ENCODE results near the gene SIAH1. TPM values are rescaled to one million over a fixed set of nuclear protein-coding genes. Genes with fewer than 3 reads are reported as not detected.
"Not testable (repeated sequence)": the region's sequence is repeated elsewhere in the genome, so short reads cannot be mapped to it uniquely, and the experiment has no call there.

SIAH1 gene
- polyA plus RNA-seq, 1 donor (not counting 4 experiments of a cell fraction or from before 2014, with no cell fraction given): 19.0 TPM

GRCh38 chr16:48317026-48317425, 68.2 kb downstream of the SIAH1 start:
- Histone ChIP-seq H3K4me3 (ENCODE audit: control insufficient read depth in 2 of 3, extremely low read depth in 1 of 3, insufficient read depth in 2 of 3, low read depth in 1 of 3, low read length in 3 of 3) (no peak overlapping the region), H3K4me1 (ENCODE audit: control insufficient read depth, extremely low read depth, insufficient read depth, low read length) (peaks cover 3% of the 10 kb centered on the region), H2AFZ (ENCODE audit: control insufficient read depth, low read length) (no peak overlapping the region), H3K4me2 (ENCODE audit: control insufficient read depth, extremely low read depth, insufficient read depth, low read depth, low read length) (no peak overlapping the region), H3K27me3 (ENCODE audit: control insufficient read depth, extremely low read depth, insufficient read depth, low read length) (no peaks in the 10 kb centered on the region), H3K27ac (ENCODE audit: control insufficient read depth, insufficient read depth, low read length) (no peak overlapping the region), H3K9me3 (ENCODE audit: control insufficient read depth, low read depth, low read length) (no peaks in the 10 kb centered on the region), H3K79me2 (ENCODE audit: control insufficient read depth, insufficient read depth, low read length) (peaks cover 3% of the 10 kb centered on the region), H4K20me1 (ENCODE audit: control insufficient read depth, extremely low read depth, insufficient read depth, low read length) (no peaks in the 10 kb centered on the region), H3K36me3 (ENCODE audit: control insufficient read depth in 2 of 2, extremely low read depth in 1 of 2, insufficient read depth in 2 of 2, low read length in 2 of 2) (peaks cover 1 to 4% of the 10 kb centered on the region in 2 experiments), H3K9ac (ENCODE audit: control insufficient read depth, extremely low read depth, insufficient read depth, low read length) (no peak overlapping the region), H3K9me1 (ENCODE audit: control insufficient read depth, extremely low read depth, insufficient read depth, low read length) (no peaks in the 10 kb centered on the region)
- TF ChIP-seq CTCF (optimal IDR thresholded peaks at IDR 0.05 in 1 of 3, IDR thresholded peaks at IDR 0.05 in 1 of 3, conservative IDR thresholded peaks at IDR 0.05 in 1 of 3; ENCODE audit: extremely low read depth in 1 of 3, insufficient read depth in 2 of 3, low read length in 3 of 3): no peak
- TF ChIP-seq EZH2 (IDR thresholded peaks at IDR 0.05; ENCODE audit: low read length): no peak
- dilution Hi-C loops (cut with MboI; ENCODE audit: extremely low pct_ligation_motif_present, low sequenced_read_pairs): no loop called here
- no peak for DNase-seq (ENCODE audit: low read depth, low spot score)
- FAIRE-seq: no peak

GRCh38 chr16:48313905-48314304, 71.3 kb downstream of the SIAH1 start:
- H3K4me3 ChIP-seq (ENCODE audit: control insufficient read depth in 2 of 3, extremely low read depth in 1 of 3, insufficient read depth in 2 of 3, low read depth in 1 of 3, low read length in 3 of 3); DNase-seq (ENCODE audit: low read depth, low spot score); dilution Hi-C loops (cut with MboI; ENCODE audit: extremely low pct_ligation_motif_present, low sequenced_read_pairs); H2AFZ ChIP-seq (ENCODE audit: control insufficient read depth, low read length); H3K79me2 ChIP-seq (ENCODE audit: control insufficient read depth, insufficient read depth, low read length); H3K27me3 ChIP-seq (ENCODE audit: control insufficient read depth, extremely low read depth, insufficient read depth, low read length); FAIRE-seq; H3K4me2 ChIP-seq (ENCODE audit: control insufficient read depth, extremely low read depth, insufficient read depth, low read depth, low read length); H3K27ac ChIP-seq (ENCODE audit: control insufficient read depth, insufficient read depth, low read length); H3K9me1 ChIP-seq (ENCODE audit: control insufficient read depth, extremely low read depth, insufficient read depth, low read length); H4K20me1 ChIP-seq (ENCODE audit: control insufficient read depth, extremely low read depth, insufficient read depth, low read length); H3K4me1 ChIP-seq (ENCODE audit: control insufficient read depth, extremely low read depth, insufficient read depth, low read length); H3K9me3 ChIP-seq (ENCODE audit: control insufficient read depth, low read depth, low read length); H3K36me3 ChIP-seq (ENCODE audit: control insufficient read depth in 2 of 2, extremely low read depth in 1 of 2, insufficient read depth in 2 of 2, low read length in 2 of 2); H3K9ac ChIP-seq (ENCODE audit: control insufficient read depth, extremely low read depth, insufficient read depth, low read length): not testable (repeated sequence)

GRCh38 chr16:48310908-48311641, 74.1 kb downstream of the SIAH1 start:
- H2AFZ ChIP-seq (ENCODE audit: control insufficient read depth, low read length): no peak overlapping the region
- no peak overlapping the region for H3K4me3 ChIP-seq (ENCODE audit: control insufficient read depth in 2 of 3, extremely low read depth in 1 of 3, insufficient read depth in 2 of 3, low read depth in 1 of 3, low read length in 3 of 3)
- TF ChIP-seq CTCF (optimal IDR thresholded peaks at IDR 0.05 in 1 of 3, IDR thresholded peaks at IDR 0.05 in 1 of 3, conservative IDR thresholded peaks at IDR 0.05 in 1 of 3; ENCODE audit: extremely low read depth in 1 of 3, insufficient read depth in 2 of 3, low read length in 3 of 3) (no peak), EZH2 (IDR thresholded peaks at IDR 0.05; ENCODE audit: low read length) (no peak)

More at GRCh38 chr16:48310908-48311641, 74.1 kb downstream of the SIAH1 start:
- FAIRE-seq (no peak), DNase-seq (ENCODE audit: low read depth, low spot score) (no peak)
- Histone ChIP-seq H3K9me1 (ENCODE audit: control insufficient read depth, extremely low read depth, insufficient read depth, low read length) (no peaks in the 10 kb centered on the region), H3K27ac (ENCODE audit: control insufficient read depth, insufficient read depth, low read length) (no peak overlapping the region), H4K20me1 (ENCODE audit: control insufficient read depth, extremely low read depth, insufficient read depth, low read length) (no peaks in the 10 kb centered on the region), H3K9me3 (ENCODE audit: control insufficient read depth, low read depth, low read length) (no peaks in the 10 kb centered on the region), H3K4me1 (ENCODE audit: control insufficient read depth, extremely low read depth, insufficient read depth, low read length) (no peaks in the 10 kb centered on the region), H3K9ac (ENCODE audit: control insufficient read depth, extremely low read depth, insufficient read depth, low read length) (no peak overlapping the region), H3K79me2 (ENCODE audit: control insufficient read depth, insufficient read depth, low read length) (peaks cover 3% of the 10 kb centered on the region), H3K36me3 (ENCODE audit: control insufficient read depth in 2 of 2, extremely low read depth in 1 of 2, insufficient read depth in 2 of 2, low read length in 2 of 2) (peaks cover 0 to 5% of the 10 kb centered on the region in 2 experiments), H3K27me3 (ENCODE audit: control insufficient read depth, extremely low read depth, insufficient read depth, low read length) (no peaks in the 10 kb centered on the region), H3K4me2 (ENCODE audit: control insufficient read depth, extremely low read depth, insufficient read depth, low read depth, low read length) (no peak overlapping the region)
- dilution Hi-C loops (cut with MboI; ENCODE audit: extremely low pct_ligation_motif_present, low sequenced_read_pairs): no loop called here
